ENCODE results near the gene PPP1R9A.

The PPP1R9A gene

GRCh38 chr7:95035295-95035694, 127.9 kb downstream of the PPP1R9A start:
- no peak for DNase-seq (ENCODE audit: low read depth)

- no peak for DNase-seq (ENCODE audit: low read depth)
These were observed 133.6 kb downstream of the PPP1R9A start for GRCh38 chr7:95041031-95041430.

GRCh38 chr7:95045236-95045923, 138.0 kb downstream of the PPP1R9A start:
- peak; percentile 15 for DNase-seq (ENCODE audit: low read depth)

GRCh38 chr7:95046494-95047240, 139.3 kb downstream of the PPP1R9A start:
- DNase-seq (ENCODE audit: low read depth): no peak

- DNase-seq (ENCODE audit: low read depth): no peak
These were observed 139.9 kb downstream of the PPP1R9A start for GRCh38 chr7:95047291-95047690.

DNA sequence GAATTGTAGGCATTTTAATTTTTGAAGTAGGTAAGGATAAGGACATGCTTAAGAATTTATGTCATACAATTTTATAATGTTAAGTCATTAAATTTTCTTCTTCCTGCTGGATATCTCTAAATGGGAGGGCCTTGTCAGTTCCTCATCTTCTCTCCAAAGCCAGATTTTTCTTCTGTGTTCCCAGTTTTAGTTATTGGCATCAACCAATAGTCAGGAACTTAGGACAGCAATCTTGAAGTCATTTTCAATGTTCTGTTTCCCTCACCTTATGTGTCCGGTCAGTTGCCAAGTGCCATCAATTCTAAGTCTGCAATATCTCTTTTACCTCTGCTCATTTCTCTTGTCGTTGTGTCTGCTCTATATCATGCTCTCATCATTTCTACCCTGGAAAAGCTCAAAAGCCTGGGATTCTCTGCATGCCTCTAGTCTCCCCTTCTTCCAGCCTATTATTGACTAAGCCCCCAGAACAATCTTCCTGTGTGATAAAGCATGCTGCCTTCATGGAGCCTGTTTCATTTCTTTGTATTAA, 145.2 kb downstream of the PPP1R9A start:
- DNase-seq (ENCODE audit: low read depth): no peak

- DNase-seq (ENCODE audit: low read depth): no peak
These were observed 147.0 kb downstream of the PPP1R9A start for GRCh38 chr7:95054386-95054785.

GRCh38 chr7:95055295-95055694, 147.9 kb downstream of the PPP1R9A start:
- DNase-seq (ENCODE audit: low read depth): no peak

DNA sequence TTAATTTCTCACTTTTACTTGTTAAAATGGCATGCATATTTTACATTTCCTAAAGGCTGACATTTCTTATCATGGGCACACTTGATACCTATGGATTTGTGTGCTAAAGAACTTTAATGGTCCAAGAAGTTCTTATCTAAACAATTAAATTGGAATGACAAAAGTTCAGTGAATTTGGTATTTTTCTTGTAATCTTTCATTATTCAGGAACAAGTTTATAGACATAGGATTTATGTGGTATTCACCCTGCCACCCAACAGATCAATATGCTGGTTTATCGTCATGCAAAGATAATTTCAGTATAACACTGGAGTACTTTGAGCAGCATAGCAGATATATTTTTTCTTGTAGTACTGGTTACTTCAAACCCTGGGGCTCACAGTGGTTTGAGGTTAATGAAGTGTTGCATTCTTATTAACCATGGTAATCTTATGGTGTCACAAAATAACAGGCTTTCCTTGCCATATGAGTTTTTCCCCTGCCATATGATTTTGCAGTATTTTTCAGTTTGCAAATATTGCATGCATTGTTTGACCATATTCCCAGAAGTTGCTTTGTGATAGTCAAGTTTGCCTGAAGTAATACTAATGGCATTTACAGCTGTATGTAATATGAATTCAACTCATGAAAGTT, 148.8 kb downstream of the PPP1R9A start:
- no peak for DNase-seq (ENCODE audit: low read depth)

DNA sequence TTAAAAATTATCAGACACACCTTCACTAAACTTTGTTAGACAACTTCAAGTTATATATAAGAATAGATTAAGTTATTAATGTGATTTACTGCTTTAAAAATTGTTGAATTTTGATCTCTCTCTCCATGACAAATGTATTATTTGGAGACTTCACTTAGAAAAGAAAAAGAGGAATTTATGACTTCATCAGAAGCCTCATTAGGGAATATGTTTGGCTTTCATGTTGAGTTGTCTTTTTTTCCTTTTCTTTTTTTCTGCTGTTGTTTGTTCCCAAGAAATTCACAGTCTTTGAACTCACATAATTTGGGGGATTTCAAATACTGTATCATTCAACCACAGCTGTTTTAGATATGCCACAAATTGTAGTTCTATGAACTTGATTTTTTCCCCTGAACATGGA, 149.5 kb downstream of the PPP1R9A start:
- no peak for DNase-seq (ENCODE audit: low read depth)

- DNase-seq (ENCODE audit: low read depth): no peak
These were observed 152.5 kb downstream of the PPP1R9A start for GRCh38 chr7:95059842-95060313.

- no peak for DNase-seq (ENCODE audit: low read depth)
These were observed 155.5 kb downstream of the PPP1R9A start for GRCh38 chr7:95062901-95063300.

GRCh38 chr7:95066737-95067530, 159.5 kb downstream of the PPP1R9A start:
- DNase-seq (ENCODE audit: low read depth): peak; percentile 10

DNA sequence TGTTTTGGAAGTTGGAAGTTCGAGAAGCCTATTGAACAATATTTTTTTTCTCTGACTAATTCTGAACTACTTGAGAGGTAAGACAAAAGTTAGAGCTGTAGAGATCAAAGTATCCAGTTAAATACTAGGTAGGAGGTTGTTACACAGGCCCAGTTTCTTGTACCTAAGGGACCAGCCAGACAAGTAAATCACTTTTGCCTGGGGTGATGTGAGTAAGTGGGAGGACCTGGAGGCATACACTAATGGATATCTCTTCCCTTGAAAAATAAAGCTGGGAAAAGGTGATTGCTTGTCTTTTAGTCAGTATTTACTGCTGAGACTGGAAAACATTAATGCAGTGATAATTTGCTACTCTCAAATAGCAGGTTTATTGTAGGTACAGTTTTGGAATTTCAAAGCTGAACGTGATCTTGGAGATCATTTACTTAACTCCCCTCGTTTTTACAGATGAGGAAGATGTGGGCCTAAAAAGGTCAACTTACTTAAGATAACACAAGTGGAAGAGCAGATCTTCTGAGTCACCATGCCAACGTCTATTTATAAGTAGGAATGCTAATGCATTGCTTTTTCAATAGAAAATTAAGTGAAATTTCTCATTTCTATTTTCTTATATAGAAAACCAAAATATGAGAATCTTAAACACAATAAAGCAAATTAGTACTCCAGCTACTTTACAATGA, 181.3 kb downstream of the PPP1R9A start:
- no peak for DNase-seq (ENCODE audit: low read depth)

DNA sequence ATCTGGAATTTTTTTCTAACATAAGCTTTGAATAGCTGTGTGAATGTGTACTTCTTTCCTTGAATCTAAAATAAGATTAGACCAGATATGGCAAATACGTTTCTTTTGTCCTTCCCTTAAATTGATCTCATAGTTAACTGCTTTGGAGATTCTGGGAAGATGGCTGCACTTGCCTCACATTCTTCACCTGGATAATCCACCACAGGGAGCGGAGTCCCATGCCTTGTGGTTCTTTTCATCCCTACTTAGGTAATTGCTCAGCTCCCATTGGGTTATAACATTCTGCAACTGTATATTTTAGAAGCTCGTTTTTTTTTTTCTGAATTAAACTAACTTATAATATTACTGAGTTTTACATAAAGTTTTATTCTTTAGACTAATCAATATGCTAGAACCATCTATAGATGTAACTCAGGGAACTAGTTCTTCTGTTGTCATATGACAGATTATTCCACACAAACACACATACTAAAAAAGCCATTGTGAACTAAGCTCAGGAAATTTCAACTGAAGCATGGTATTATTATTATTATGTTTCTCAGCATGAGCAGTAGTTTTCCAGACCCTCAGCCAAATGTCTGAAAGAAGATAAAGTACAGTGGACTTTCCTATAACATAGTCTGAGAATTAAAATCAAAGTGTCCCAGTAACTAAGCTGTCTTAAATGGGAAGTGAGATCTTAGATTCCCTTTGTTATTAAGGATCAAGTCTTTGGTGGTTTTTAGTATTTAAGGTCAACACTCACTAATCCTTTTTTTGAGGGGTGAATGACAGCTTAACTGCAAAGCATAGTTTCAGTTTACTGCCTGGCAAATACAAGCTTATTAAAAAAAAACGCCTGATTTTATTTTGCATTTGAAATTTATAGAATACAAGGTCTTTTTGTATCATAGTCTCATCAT, 182.3 kb downstream of the PPP1R9A start:
- DNase-seq (ENCODE audit: low read depth): no peak

DNA sequence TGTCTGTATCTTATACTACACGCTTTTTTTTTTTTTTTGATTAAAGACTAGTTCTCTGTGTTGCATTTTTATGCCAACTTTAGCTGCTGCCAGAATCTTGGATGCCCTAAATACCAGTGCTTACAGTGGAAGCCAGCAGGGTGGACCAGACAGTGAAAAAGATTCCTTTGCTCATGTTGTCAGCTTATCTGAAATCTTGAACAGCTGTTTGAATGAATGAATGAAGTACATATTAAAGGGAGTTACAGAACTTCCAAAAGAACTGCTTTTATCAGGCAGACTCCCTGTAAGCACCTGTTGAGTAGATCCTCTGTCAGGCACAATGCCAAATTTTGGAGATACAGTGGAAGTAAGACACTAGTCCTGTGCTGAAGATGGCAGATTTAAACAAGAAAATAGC, 184.9 kb downstream of the PPP1R9A start:
- no peak for DNase-seq (ENCODE audit: low read depth)

GRCh38 chr7:95095259-95095965, 188.0 kb downstream of the PPP1R9A start:
- DNase-seq (ENCODE audit: low read depth): no peak

DNA sequence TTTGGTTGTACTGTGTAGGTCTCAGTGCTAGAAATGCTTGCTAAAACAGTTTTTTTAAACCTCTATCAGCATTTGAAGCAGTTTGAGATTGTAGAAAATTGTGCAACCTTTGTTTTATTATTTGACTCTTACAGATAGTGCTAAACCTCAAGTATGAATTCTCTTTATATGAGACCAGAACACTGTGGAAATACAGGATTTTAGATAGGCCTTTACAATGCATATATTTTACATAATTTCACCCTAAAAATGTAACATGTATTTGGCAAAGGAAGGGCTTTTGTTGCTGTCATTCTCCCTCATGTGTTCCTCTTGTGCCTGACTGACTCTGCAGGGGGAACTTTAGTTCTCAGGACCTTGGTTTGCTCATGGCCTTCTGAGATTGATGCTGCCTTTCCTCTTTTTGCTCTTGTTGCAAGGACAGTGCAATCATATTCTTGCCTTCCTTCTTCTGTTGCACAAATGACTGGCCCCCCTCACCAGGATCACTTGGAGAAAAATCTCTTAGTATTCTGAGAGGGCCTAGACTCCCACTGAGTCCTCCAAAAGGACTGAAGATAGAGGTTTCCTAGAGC, 188.7 kb downstream of the PPP1R9A start:
- DNase-seq (ENCODE audit: low read depth): no peak

DNA sequence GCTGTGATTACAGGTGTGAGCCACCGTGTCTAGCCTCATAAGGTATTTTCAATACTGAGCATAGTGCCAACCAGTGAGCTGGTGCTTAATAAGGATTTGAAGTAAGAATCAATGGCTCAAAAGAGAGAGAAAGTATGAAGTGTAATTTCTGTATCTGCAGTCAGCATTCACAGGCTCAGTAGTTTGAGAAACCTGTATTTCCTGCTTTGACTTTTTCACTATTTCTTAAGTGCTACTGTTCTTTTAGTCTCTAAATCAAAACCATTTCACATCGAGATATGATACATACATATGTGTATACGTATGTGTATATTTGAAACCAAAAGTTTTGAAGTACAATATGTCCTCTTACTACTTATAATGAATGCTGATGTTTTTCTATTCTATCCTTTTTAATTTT, 189.9 kb downstream of the PPP1R9A start:
- no peak for DNase-seq (ENCODE audit: low read depth)
